K562 (cell line): Measurements from ENCODE around the gene PACSIN1. TPM values are rescaled to one million over a fixed set of nuclear protein-coding genes. Genes with fewer than 3 reads are reported as not detected.

Experiments
- AFF4 ChIP-seq: sonication (generic); formaldehyde crosslinking; IDR thresholded peaks from 2 replicates; pipeline ENCODE4 v1.8.0; 2023; ENCODE audit warnings: mild to moderate bottlenecking, missing genetic modification reagents
- ARNT ChIP-seq, 2 experiments: fragments of 450-650 bp; IDR thresholded peaks; 2 replicates each; pipeline ENCODE4 v1.6.1; 2016; ENCODE audit warnings: mild to moderate bottlenecking in 1 of 2
- ESRRA ChIP-seq: fragments of 450-650 bp; IDR thresholded peaks from 2 replicates; pipeline ENCODE4 v1.6.1; 2014; ENCODE audit warnings: low read depth, mild to moderate bottlenecking, moderate library complexity, borderline replicate concordance
- HMG20A ChIP-seq: fragments of 450-650 bp; formaldehyde crosslinking; conservative IDR thresholded peaks from 2 replicates; pipeline ENCODE4 v1.4.0; 2020; ENCODE audit warnings: mild to moderate bottlenecking, mixed read lengths
- MTA1 ChIP-seq: fragments of 450-650 bp; IDR thresholded peaks from 2 replicates; pipeline ENCODE4 v1.6.1; 2017; ENCODE audit warnings: borderline replicate concordance
- PBX2 ChIP-seq, 2 experiments: IDR thresholded peaks in 1 of 2; conservative IDR thresholded peaks in 1 of 2; 2 replicates each; pipeline ENCODE4 v1.6.1; 2016; ENCODE audit warnings: low read depth in 2 of 2, mild to moderate bottlenecking in 1 of 2, missing compliant biosample characterization in 1 of 2, missing genetic modification characterization in 1 of 2, moderate library complexity in 1 of 2
- POLR2A ChIP-seq: fragments of 450-650 bp; conservative IDR thresholded peaks from 2 replicates; pipeline ENCODE4 v1.6.1; 2016
- POLR2B ChIP-seq: fragments of 450-650 bp; IDR thresholded peaks from 2 replicates; pipeline ENCODE4 v1.6.1; 2018; ENCODE audit warnings: low read depth; ENCODE audit not compliant: partially characterized antibody
- PYGO2 ChIP-seq: fragments of 450-650 bp; IDR thresholded peaks from 2 replicates; pipeline ENCODE4 v1.6.1; 2016; ENCODE audit warnings: mild to moderate bottlenecking, missing genetic modification characterization, moderate library complexity, missing compliant biosample characterization
- SMAD3 ChIP-seq: fragments of 450-650 bp; formaldehyde crosslinking; conservative IDR thresholded peaks from 2 replicates; pipeline ENCODE4 v1.4.0; 2020; ENCODE audit warnings: mild to moderate bottlenecking
- TBL1XR1 ChIP-seq, 2 experiments: IDR thresholded peaks; 2 replicates each; pipeline ENCODE4 v1.6.1; 2012; ENCODE audit warnings: improper control_type of control experiment in 2 of 2, low read length in 2 of 2, mild to moderate bottlenecking in 1 of 2
- XRCC4 ChIP-seq: IDR thresholded peaks from one replicate; pipeline ENCODE4 v1.6.1; 2011; ENCODE audit not compliant: insufficient read depth, insufficient read length; ENCODE audit errors: extremely low read depth
- ZKSCAN1 ChIP-seq: fragments of 150-350 bp; IDR thresholded peaks from 2 replicates; pipeline ENCODE4 v1.6.1; 2016; ENCODE audit warnings: low read depth, low read length
- ZNF175 ChIP-seq: fragments of 200-800 bp; sonication (Bioruptor generic); IDR thresholded peaks from 2 replicates; pipeline ENCODE4 v1.6.1; 2016; ENCODE audit warnings: low read depth, mild to moderate bottlenecking, missing genetic modification characterization, missing compliant biosample characterization
- ZNF224 ChIP-seq: sonication (generic); formaldehyde crosslinking; IDR thresholded peaks from 2 replicates; pipeline ENCODE4 v1.8.0; 2022; ENCODE audit warnings: mild to moderate bottlenecking, missing genetic modification reagents
- ZNF253 ChIP-seq: fragments of 250-450 bp; sonication (Bioruptor Pico); conservative IDR thresholded peaks from 2 replicates; pipeline ENCODE4 v1.6.1; 2021; ENCODE audit warnings: mild to moderate bottlenecking
- polyA plus RNA-seq, 8 experiments: library from polyadenylated mRNA; depleted of rRNA in 4 of 8; stranded (reverse) in 5 of 8; unstranded in 3 of 8; fragments of >200 nt; fragmentation: Nextera tagmentation in 2 of 8; fragmentation: Illumina TruSeq in 1 of 8; extraction: Ambion mirVana in 2 of 8; extraction: Trizol in 1 of 8; gene quantifications; 2 replicates each; pipeline versions ENCODE4 v1.2.1 to v1.2.3, GENCODE V29; 2011 to 2014; ENCODE audit warnings: inconsistent platforms in 1 of 8, missing spikeins in 1 of 8
- total RNA-seq, 7 experiments: library from RNA; depleted of rRNA in 6 of 7; stranded (reverse); fragments of >200 nt in 6 of 7; fragmentation: Illumina TruSeq in 2 of 7; extraction: Trizol in 2 of 7; gene quantifications; 2 replicates each; pipeline versions ENCODE4 v1.2.1 to v1.2.3, GENCODE V29; 2011 to 2021; ENCODE audit warnings: low replicate concordance in 1 of 7
- TF ChIP-seq, protein P1 (sequence below): fragments of 250-450 bp; sonication (Bioruptor Pico); IDR thresholded peaks from 2 replicates; pipeline ENCODE4 v1.8.0; 2021; ENCODE audit warnings: mild to moderate bottlenecking, moderate library complexity
- TF ChIP-seq, protein P2 (sequence below): fragments of 450-650 bp; IDR thresholded peaks from 2 replicates; pipeline ENCODE4 v1.6.1; 2016; ENCODE audit warnings: missing biosample characterization, missing genetic modification characterization
- TF ChIP-seq, protein P3 (sequence below): sonication (generic); formaldehyde crosslinking; IDR thresholded peaks from 2 replicates; pipeline ENCODE4 v1.9.0; 2022; ENCODE audit warnings: mild to moderate bottlenecking, missing genetic modification reagents

Gene PACSIN1
- total and polyA plus RNA-seq, 9 of the 15 experiments (the other 6 are each of a cell fraction or from before 2014, with no cell fraction given) = 0.01 to 1.7 (median 0.45) TPM

DNA sequence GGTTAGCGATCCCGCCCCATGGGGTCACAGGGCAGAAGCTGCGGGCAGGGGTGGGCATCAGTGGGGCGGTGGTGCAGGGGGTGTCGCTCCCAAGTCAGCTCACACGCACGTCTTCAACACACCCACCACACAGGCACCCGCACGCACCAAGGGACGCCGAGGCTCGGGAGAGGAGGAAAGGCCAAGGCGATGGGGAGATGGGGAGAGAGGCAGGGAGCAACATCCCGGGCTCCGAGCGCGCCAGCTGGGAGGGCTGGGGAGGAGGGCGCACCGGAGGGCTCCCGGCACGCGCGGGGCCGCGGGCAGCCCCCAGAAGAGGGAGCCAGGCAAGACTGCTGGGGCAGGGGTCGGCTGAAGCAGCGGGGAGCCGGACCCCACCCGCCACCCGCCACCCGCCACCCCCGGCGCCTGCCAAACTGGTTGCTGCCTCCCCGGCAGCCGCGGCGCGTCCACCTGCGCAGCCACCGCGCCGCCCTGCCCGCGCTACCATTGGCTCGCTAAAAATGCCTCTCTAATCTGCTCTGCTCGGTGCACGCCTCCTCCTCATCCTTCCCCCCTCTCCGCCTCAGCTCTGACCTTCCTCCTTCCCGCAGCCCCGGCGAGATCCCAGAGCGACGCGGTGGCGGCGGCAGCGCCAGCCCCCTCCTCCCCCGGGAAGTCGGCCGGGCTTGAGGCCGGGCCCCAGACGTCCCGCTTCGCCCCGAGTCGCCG lies at the start of gene PACSIN1 (continued):
- TF ChIP-seq AFF4 (CRISPR knock-in tag) (no peak), MTA1 (0 out of 2 replicates have a peak, but pooled peaks have one; percentile 29), HMG20A (no peak), PBX2 (CRISPR knock-in tag; IDR thresholded peaks at IDR 0.05; ENCODE audit: low read depth) (no peak), PBX2 (tag; conservative IDR thresholded peaks at IDR 0.05; ENCODE audit: low read depth) (no peak), SMAD3 (CRISPR knock-in tag) (no peak), ARNT (IDR thresholded peaks at IDR 0.05) (no peak), ZNF175 (CRISPR knock-in tag) (no peak), POLR2B (no peak), PYGO2 (no peak), ESRRA (peak; percentile 30; the same call in 1 of the 2 replicates), ZKSCAN1 (no peak), POLR2A (no peak), XRCC4 (no peak), ZNF224 (no peak), TBL1XR1 (IDR thresholded peaks at IDR 0.05; ENCODE audit: low read length in 2 of 2) (no peak), ZNF253 (CRISPR knock-in tag) (no peak)
- TF ChIP-seq, protein P1, sequence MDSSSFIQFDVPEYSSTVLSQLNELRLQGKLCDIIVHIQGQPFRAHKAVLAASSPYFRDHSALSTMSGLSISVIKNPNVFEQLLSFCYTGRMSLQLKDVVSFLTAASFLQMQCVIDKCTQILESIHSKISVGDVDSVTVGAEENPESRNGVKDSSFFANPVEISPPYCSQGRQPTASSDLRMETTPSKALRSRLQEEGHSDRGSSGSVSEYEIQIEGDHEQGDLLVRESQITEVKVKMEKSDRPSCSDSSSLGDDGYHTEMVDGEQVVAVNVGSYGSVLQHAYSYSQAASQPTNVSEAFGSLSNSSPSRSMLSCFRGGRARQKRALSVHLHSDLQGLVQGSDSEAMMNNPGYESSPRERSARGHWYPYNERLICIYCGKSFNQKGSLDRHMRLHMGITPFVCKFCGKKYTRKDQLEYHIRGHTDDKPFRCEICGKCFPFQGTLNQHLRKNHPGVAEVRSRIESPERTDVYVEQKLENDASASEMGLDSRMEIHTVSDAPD = no peak
- TF ChIP-seq, protein P2, sequence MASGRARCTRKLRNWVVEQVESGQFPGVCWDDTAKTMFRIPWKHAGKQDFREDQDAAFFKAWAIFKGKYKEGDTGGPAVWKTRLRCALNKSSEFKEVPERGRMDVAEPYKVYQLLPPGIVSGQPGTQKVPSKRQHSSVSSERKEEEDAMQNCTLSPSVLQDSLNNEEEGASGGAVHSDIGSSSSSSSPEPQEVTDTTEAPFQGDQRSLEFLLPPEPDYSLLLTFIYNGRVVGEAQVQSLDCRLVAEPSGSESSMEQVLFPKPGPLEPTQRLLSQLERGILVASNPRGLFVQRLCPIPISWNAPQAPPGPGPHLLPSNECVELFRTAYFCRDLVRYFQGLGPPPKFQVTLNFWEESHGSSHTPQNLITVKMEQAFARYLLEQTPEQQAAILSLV (tag) = no peak
- TF ChIP-seq, protein P3, sequence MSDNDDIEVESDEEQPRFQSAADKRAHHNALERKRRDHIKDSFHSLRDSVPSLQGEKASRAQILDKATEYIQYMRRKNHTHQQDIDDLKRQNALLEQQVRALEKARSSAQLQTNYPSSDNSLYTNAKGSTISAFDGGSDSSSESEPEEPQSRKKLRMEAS (CRISPR knock-in tag) = peak; percentile 49
